Naive thymus-derived CD4-positive, alpha-beta T cell (primary cell): ENCODE results near the gene HOXC6. TPM values are rescaled to one million over a fixed set of nuclear protein-coding genes. Genes with fewer than 3 reads are reported as not detected.
"Not testable (repeated sequence)": the region's sequence is repeated elsewhere in the genome, so short reads cannot be mapped to it uniquely, and the experiment has no call there.

Experiments used
- ATAC-seq: fragments of 150-1000 bp; cut with Tn5 transposase; 2 replicates; pipeline ENCODE4 v1.10.0; 2021; ENCODE audit warnings: mild to moderate bottlenecking, moderate library complexity
- CTCF ChIA-PET: fragments of 350-600 bp; sonication (Branson Sonifier 250); formaldehyde crosslinking; loops from one replicate; lab custom pipeline; 2021; ENCODE audit warnings: antibody characterized with exemption; lab: Charles Lee
- POLR2A ChIA-PET: fragments of 350-600 bp; sonication (Branson Sonifier 250); formaldehyde crosslinking; loops from one replicate; lab custom pipeline; 2021; ENCODE audit warnings: antibody characterized with exemption, inconsistent platforms; lab: Charles Lee
- DNase-seq, 9 donors: peaks; one replicate each; pipeline versions ENCODE4 v3.0.0 to v3.0.0-alpha.2; 2020 to 2022; ENCODE audit warnings: mixed read lengths in 1 of 9
- H3K27ac ChIP-seq: one replicate; pipeline ENCODE4 v1.7.0; 2013; ENCODE audit warnings: mild to moderate bottlenecking, low read depth, low read length, moderate library complexity
- H3K27me3 ChIP-seq, 2 donors: one replicate each; pipeline ENCODE4 v1.7.0; 2013; ENCODE audit warnings: low read length in 2 of 2, mild to moderate bottlenecking in 2 of 2, moderate library complexity in 2 of 2; ENCODE audit not compliant: control insufficient read depth in 2 of 2, insufficient read depth in 2 of 2
- H3K36me3 ChIP-seq, 3 experiments: 1 replicate in 2 of 3; 2 replicates in 1 of 3; pipeline ENCODE4 v1.7.0; 2013; ENCODE audit warnings: low read length in 3 of 3, mild to moderate bottlenecking in 3 of 3, moderate library complexity in 1 of 3; ENCODE audit not compliant: insufficient read depth in 3 of 3, control insufficient read depth in 2 of 3
- H3K4me1 ChIP-seq, 2 donors: one replicate each; pipeline ENCODE4 v1.7.0; 2013; ENCODE audit warnings: low read length in 2 of 2, mild to moderate bottlenecking in 2 of 2, moderate library complexity in 1 of 2; ENCODE audit not compliant: control insufficient read depth in 2 of 2, insufficient read depth in 2 of 2
- H3K4me3 ChIP-seq: 2 replicates; pipeline ENCODE4 v1.7.0; 2013; ENCODE audit warnings: mild to moderate bottlenecking, low read length
- H3K9me3 ChIP-seq, 3 experiments: 1 replicate in 2 of 3; 2 replicates in 1 of 3; pipeline ENCODE4 v1.7.0; 2013; ENCODE audit warnings: low read length in 3 of 3; ENCODE audit not compliant: control insufficient read depth in 2 of 3
- H3K27ac Mint-ChIP-seq, 9 donors: one replicate each; pipeline ENCODE4 v1.8.0; 2020 to 2022; ENCODE audit warnings: mixed read lengths in 9 of 9, mild to moderate bottlenecking in 8 of 9, moderate library complexity in 5 of 9, inconsistent platforms in 2 of 9
- H3K27me3 Mint-ChIP-seq, 5 donors: one replicate each; pipeline ENCODE4 v1.8.0; 2021 to 2022; ENCODE audit warnings: mixed read lengths in 5 of 5, mild to moderate bottlenecking in 1 of 5
- H3K36me3 Mint-ChIP-seq, 5 donors: one replicate each; pipeline ENCODE4 v1.8.0; 2020 to 2022; ENCODE audit warnings: mixed read lengths in 5 of 5, mild to moderate bottlenecking in 3 of 5, inconsistent platforms in 1 of 5
- H3K4me1 Mint-ChIP-seq, 7 donors: one replicate each; pipeline ENCODE4 v1.8.0; 2020 to 2022; ENCODE audit warnings: mixed read lengths in 7 of 7, mild to moderate bottlenecking in 3 of 7, inconsistent platforms in 1 of 7
- H3K4me3 Mint-ChIP-seq, 10 donors: one replicate each; pipeline ENCODE4 v1.8.0; 2020 to 2022; ENCODE audit warnings: mild to moderate bottlenecking in 10 of 10, mixed read lengths in 10 of 10, moderate library complexity in 6 of 10, inconsistent platforms in 2 of 10
- H3K9me3 Mint-ChIP-seq, 11 donors: one replicate each; pipeline ENCODE4 v1.8.0; 2020 to 2022; ENCODE audit warnings: mixed read lengths in 11 of 11, mild to moderate bottlenecking in 4 of 11, inconsistent platforms in 1 of 11, moderate library complexity in 1 of 11
- intact Hi-C, 2 donors: fragments of 100-400 bp; cut with micrococcal nuclease; formaldehyde crosslinking; loops; one replicate each; pipeline ENCODE4 v1.15.1; 2023
- polyA plus RNA-seq, 2 donors: library from polyadenylated mRNA; unstranded; fragments of 300-500 nt; fragmentation: Illumina TruSeq; gene quantifications; one replicate each; pipeline ENCODE4 v1.2.3, GENCODE V29; 2021
- total RNA-seq, 6 experiments: library from RNA in 5 of 6; stranded (reverse) in 5 of 6; gene quantifications; 1 replicate in 5 of 6; 2 replicates in 1 of 6; pipeline ENCODE4 v1.2.3 and lab custom pipeline; 2021 to 2026

The HOXC6 gene
- total and polyA plus RNA-seq, 7 experiments from 2014 or later = not detected

- DNase-seq (no peak), ATAC-seq (no peak)
- Histone ChIP-seq H3K36me3 (no peaks in the 10 kb centered on the region), H3K4me3 (no peak overlapping the region), H3K27ac (no peak overlapping the region), H3K9me3 (no peaks in the 10 kb centered on the region), H3K4me1 (no peaks in the 10 kb centered on the region), H3K27me3 (peaks cover 0 to 3% of the 10 kb centered on the region in 2 donors)
- ChIA-PET CTCF (no interaction called here), POLR2A (no interaction called here)
- H3K27ac Mint-ChIP-seq = no peak overlapping the region
- intact Hi-C loops = no loop called here
- no peaks in the 10 kb centered on the region for H3K9me3 Mint-ChIP-seq
- H3K27me3 Mint-ChIP-seq = peaks cover 11 to 56% (median 31%) of the 10 kb centered on the region in 5 donors
- peaks cover 0 to 2% (median 0%) of the 10 kb centered on the region in 7 donors for H3K4me1 Mint-ChIP-seq
- no peaks in the 10 kb centered on the region for H3K36me3 Mint-ChIP-seq
- no peak overlapping the region for H3K4me3 Mint-ChIP-seq
Measured at GRCh38 chr12:54071942-54072341, 43.7 kb downstream of the HOXC6 start.

GRCh38 chr12:54074308-54074707 is 46.1 kb downstream of the HOXC6 start:
- POLR2A ChIA-PET = no interaction called here
- DNase-seq (no peak), ATAC-seq (no peak)
- Histone ChIP-seq H3K9me3 (no peaks in the 10 kb centered on the region), H3K27me3 (peaks cover 0 to 3% of the 10 kb centered on the region in 2 donors), H3K27ac (no peak overlapping the region), H3K4me1 (no peaks in the 10 kb centered on the region), H3K36me3 (no peaks in the 10 kb centered on the region), H3K4me3 (no peak overlapping the region)
- H3K36me3 Mint-ChIP-seq = no peaks in the 10 kb centered on the region
- peaks cover 0 to 5% (median 0%) of the 10 kb centered on the region in 7 donors for H3K4me1 Mint-ChIP-seq
- CTCF ChIA-PET = no interaction called here
- no peaks in the 10 kb centered on the region for H3K9me3 Mint-ChIP-seq
- H3K4me3 Mint-ChIP-seq = no peak overlapping the region
- intact Hi-C loops = no loop called here
- H3K27ac Mint-ChIP-seq = no peak overlapping the region
- H3K27me3 Mint-ChIP-seq = peaks cover 6 to 41% (median 22%) of the 10 kb centered on the region in 5 donors

- Histone ChIP-seq H3K4me1 (no peaks in the 10 kb centered on the region), H3K9me3 (no peaks in the 10 kb centered on the region), H3K4me3 (no peak overlapping the region), H3K36me3 (no peaks in the 10 kb centered on the region), H3K27ac (no peak overlapping the region), H3K27me3 (peaks cover 0 to 3% of the 10 kb centered on the region in 2 donors)
- intact Hi-C loops = no loop called here
- peaks cover 0 to 6% (median 1%) of the 10 kb centered on the region in 7 donors for H3K4me1 Mint-ChIP-seq
- DNase-seq (no peak), ATAC-seq (no peak)
- no peak overlapping the region for H3K4me3 Mint-ChIP-seq
- H3K36me3 Mint-ChIP-seq = no peaks in the 10 kb centered on the region
- H3K27ac Mint-ChIP-seq = no peak overlapping the region
- POLR2A ChIA-PET = no interaction called here
- CTCF ChIA-PET = no interaction called here
- H3K27me3 Mint-ChIP-seq = peaks cover 6 to 36% (median 18%) of the 10 kb centered on the region in 5 donors
- no peaks in the 10 kb centered on the region for H3K9me3 Mint-ChIP-seq
Measured at GRCh38 chr12:54075409-54075808, 47.2 kb downstream of the HOXC6 start.

GRCh38 chr12:54075974-54076373 is 47.7 kb downstream of the HOXC6 start:
- Mint-ChIP-seq H3K9me3 (peaks cover 0 to 2% (median 0%) of the 10 kb centered on the region in 11 donors), H3K27me3 (peaks cover 2 to 34% (median 14%) of the 10 kb centered on the region in 5 donors), H3K4me3 (no peak overlapping the region), H3K4me1 (peaks cover 1 to 12% (median 7%) of the 10 kb centered on the region in 7 donors), H3K27ac (no peak overlapping the region), H3K36me3 (no peaks in the 10 kb centered on the region)
- no peaks in the 10 kb centered on the region for H3K9me3 ChIP-seq
- peaks cover 0 to 3% of the 10 kb centered on the region in 2 donors for H3K27me3 ChIP-seq
- no peaks in the 10 kb centered on the region for H3K36me3 ChIP-seq
- intact Hi-C loops = no loop called here
- ATAC-seq (no peak), DNase-seq (no peak)
- ChIA-PET CTCF (no interaction called here), POLR2A (no interaction called here)
- H3K4me3 ChIP-seq = no peak overlapping the region
- no peak overlapping the region for H3K27ac ChIP-seq
- H3K4me1 ChIP-seq = no peaks in the 10 kb centered on the region

GRCh38 chr12:54077843-54078242 is 49.6 kb downstream of the HOXC6 start:
- Mint-ChIP-seq H3K27me3 (peaks cover 0 to 26% (median 7%) of the 10 kb centered on the region in 5 donors), H3K4me1 (peaks cover 15 to 24% (median 21%) of the 10 kb centered on the region in 7 donors), H3K27ac (peak overlapping the region in 1 of 9 donors; percentile 52)
- H3K36me3 ChIP-seq, POLR2A ChIA-PET, DNase-seq, H3K9me3 ChIP-seq, ATAC-seq, H3K4me3 Mint-ChIP-seq, H3K36me3 Mint-ChIP-seq, H3K9me3 Mint-ChIP-seq, intact Hi-C loops, H3K27ac ChIP-seq, H3K4me3 ChIP-seq, H3K27me3 ChIP-seq, CTCF ChIA-PET, H3K4me1 ChIP-seq: not testable (repeated sequence)

GRCh38 chr12:54079115-54079514 is 50.9 kb downstream of the HOXC6 start:
- CTCF ChIA-PET, H3K9me3 Mint-ChIP-seq, H3K4me3 ChIP-seq, H3K36me3 Mint-ChIP-seq, DNase-seq, ATAC-seq, H3K4me3 Mint-ChIP-seq, H3K4me1 ChIP-seq, POLR2A ChIA-PET, H3K27me3 ChIP-seq, H3K9me3 ChIP-seq, H3K27ac ChIP-seq, intact Hi-C loops, H3K36me3 ChIP-seq: not testable (repeated sequence)
- Mint-ChIP-seq H3K27me3 (peaks cover 0 to 23% (median 0%) of the 10 kb centered on the region in 5 donors), H3K4me1 (peaks cover 24 to 37% (median 31%) of the 10 kb centered on the region in 7 donors), H3K27ac (peak overlapping the region in 7 of 9 donors; percentile 20 to 81 (median 75))
